SK-N-SH (cell line): ENCODE results near the gene PTPRC. TPM values are rescaled to one million over a fixed set of nuclear protein-coding genes. Genes with fewer than 3 reads are reported as not detected.

Experiments
- CTCF ChIA-PET: fragments of 300-600, 350-600 bp; formaldehyde crosslinking; extraction: SDS; loops from one replicate; lab custom pipeline; 2021; lab: Yijun Ruan, JAX
- POLR2A ChIA-PET: fragments of 350-600 bp; sonication (Branson Sonifier 250); formaldehyde crosslinking; extraction: SDS; loops from one replicate; lab custom pipeline; 2020; ENCODE audit warnings: antibody characterized with exemption, inconsistent platforms; lab: Yijun Ruan, JAX
- DNase-seq: peaks from one replicate; pipeline ENCODE4 v3.0.0; 2012
- H2AFZ ChIP-seq: fragments of 200-600 bp; sonication (generic); 2 replicates; pipeline ENCODE4 v1.8.1; 2016; ENCODE audit warnings: antibody characterized with exemption, mild to moderate bottlenecking, low read depth
- H3F3A ChIP-seq: fragments of 200-600 bp; sonication (generic); replicated peaks from 2 replicates; pipeline ENCODE3; 2016; ENCODE audit warnings: antibody characterized with exemption, mild to moderate bottlenecking; ENCODE audit not compliant: insufficient read depth
- H3K27ac ChIP-seq, 2 experiments: fragments of 200-500 bp in 1 of 2; fragments of 200-600 bp in 1 of 2; sonication (Bioruptor generic) in 1 of 2; sonication (generic), shearing (Covaris generic) in 1 of 2; 2 replicates each; pipeline versions ENCODE4 v1.5.1 to v1.6.1; 2014 to 2016; ENCODE audit warnings: low read depth in 2 of 2, inconsistent platforms in 1 of 2, low read length in 1 of 2, mild to moderate bottlenecking in 1 of 2, mixed read lengths in 1 of 2
- H3K27me3 ChIP-seq: fragments of 200-600 bp; sonication (generic), shearing (Covaris generic); 2 replicates; pipeline ENCODE4 v1.6.1; 2016; ENCODE audit warnings: mixed run types; ENCODE audit not compliant: insufficient read depth
- H3K36me3 ChIP-seq, 2 experiments: fragments of 200-500 bp in 1 of 2; fragments of 200-600 bp in 1 of 2; sonication (Bioruptor generic) in 1 of 2; sonication (generic) in 1 of 2; replicated peaks in 1 of 2; 2 replicates each; pipeline versions ENCODE3 to v1.5.1; 2014 to 2016; ENCODE audit warnings: low read length in 1 of 2, mild to moderate bottlenecking in 1 of 2; ENCODE audit not compliant: insufficient read depth in 2 of 2, control insufficient read depth in 1 of 2
- H3K4me1 ChIP-seq, 2 experiments: fragments of 200-500 bp in 1 of 2; fragments of 200-600 bp in 1 of 2; sonication (Bioruptor generic) in 1 of 2; sonication (generic), shearing (Covaris generic) in 1 of 2; 2 replicates each; pipeline versions ENCODE4 v1.5.1 to v1.6.1; 2014 to 2016; ENCODE audit warnings: low read depth in 1 of 2, low read length in 1 of 2, mixed run types in 1 of 2; ENCODE audit not compliant: insufficient read depth in 2 of 2, control insufficient read depth in 1 of 2
- H3K4me2 ChIP-seq: fragments of 200-600 bp; sonication (generic), shearing (Covaris generic); 2 replicates; pipeline ENCODE4 v1.6.1; 2017; ENCODE audit warnings: mixed run types
- H3K4me3 ChIP-seq, 2 experiments: fragments of 200-500 bp in 1 of 2; fragments of 200-600 bp in 1 of 2; sonication (Bioruptor generic) in 1 of 2; sonication (generic), shearing (Covaris generic) in 1 of 2; 2 replicates each; pipeline versions ENCODE4 v1.5.1 to v1.8.1; 2014 to 2016; ENCODE audit warnings: low read depth in 2 of 2, inconsistent platforms in 1 of 2, low read length in 1 of 2, mild to moderate bottlenecking in 1 of 2, mixed read lengths in 1 of 2, moderate library complexity in 1 of 2
- H3K79me2 ChIP-seq: fragments of 200-600 bp; sonication (generic); 2 replicates; pipeline ENCODE4 v1.8.1; 2017; ENCODE audit warnings: mild to moderate bottlenecking; ENCODE audit not compliant: insufficient read depth
- H3K9ac ChIP-seq: fragments of 200-600 bp; sonication (generic); 2 replicates; pipeline ENCODE4 v1.6.1; 2017; ENCODE audit warnings: mixed run types
- H3K9me2 ChIP-seq: fragments of 200-600 bp; sonication (generic); 2 replicates; pipeline ENCODE4 v1.6.1; 2017; ENCODE audit warnings: mixed run types
- H3K9me3 ChIP-seq: fragments of 200-600 bp; sonication (generic); 2 replicates; pipeline ENCODE4 v1.6.1; 2017; ENCODE audit warnings: mixed run types, mild to moderate bottlenecking, moderate library complexity
- H4K20me1 ChIP-seq: fragments of 200-600 bp; sonication (generic); 2 replicates; pipeline ENCODE4 v1.6.1; 2017; ENCODE audit warnings: mild to moderate bottlenecking, mixed run types; ENCODE audit not compliant: insufficient read depth
- CHD2 ChIP-seq: fragments of 150-350 bp; IDR thresholded peaks from 2 replicates; pipeline ENCODE4 v1.6.1; 2018; ENCODE audit warnings: low read length; ENCODE audit not compliant: partially characterized antibody
- CTCF ChIP-seq: fragments of 200-600 bp; sonication (generic); IDR thresholded peaks from 2 replicates; pipeline ENCODE4 v1.6.1; 2017; ENCODE audit warnings: antibody characterized with exemption, mild to moderate bottlenecking, moderate library complexity
- EP300 ChIP-seq, 2 experiments: IDR thresholded peaks; 2 replicates each; pipeline versions ENCODE4 v1.4.0 to v1.6.1; 2012; ENCODE audit warnings: borderline replicate concordance in 1 of 2, low read depth in 1 of 2, low read length in 1 of 2
- EZH2phosphoT487 ChIP-seq: fragments of 200-600 bp; sonication (generic); IDR thresholded peaks from 2 replicates; pipeline ENCODE4 v1.6.1; 2017; ENCODE audit warnings: low read depth, mixed run types, mild to moderate bottlenecking, antibody characterized with exemption, moderate library complexity, borderline replicate concordance
- FOSL2 ChIP-seq: IDR thresholded peaks from 2 replicates; pipeline ENCODE4 v1.4.0; 2012; ENCODE audit warnings: low read depth, mild to moderate bottlenecking, moderate library complexity, borderline replicate concordance
- FOXJ3 ChIP-seq: sonication (generic); formaldehyde crosslinking; IDR thresholded peaks from 2 replicates; pipeline ENCODE4 v1.5.1; 2020; ENCODE audit warnings: mild to moderate bottlenecking, missing genetic modification reagents
- GABPA ChIP-seq: IDR thresholded peaks from 2 replicates; pipeline ENCODE4 v1.4.0; 2012; ENCODE audit warnings: low read depth, mild to moderate bottlenecking
- JUND ChIP-seq: IDR thresholded peaks from 2 replicates; pipeline ENCODE4 v1.4.0; 2012
- MEF2A ChIP-seq: IDR thresholded peaks from 2 replicates; pipeline ENCODE4 v1.4.0; 2012; ENCODE audit warnings: low read depth, borderline replicate concordance
- MXI1 ChIP-seq: IDR thresholded peaks from 2 replicates; pipeline ENCODE4 v1.6.1; 2012; ENCODE audit warnings: mild to moderate bottlenecking, low read depth, low read length, improper control_type of control experiment
- NFIC ChIP-seq: IDR thresholded peaks from 2 replicates; pipeline ENCODE4 v1.4.0; 2012; ENCODE audit warnings: borderline replicate concordance
- NRF1 ChIP-seq: IDR thresholded peaks from 2 replicates; pipeline ENCODE4 v1.6.1; 2012; ENCODE audit warnings: low read depth, mild to moderate bottlenecking, low read length
- PBX3 ChIP-seq: IDR thresholded peaks from 2 replicates; pipeline ENCODE4; 2012
- RAD21 ChIP-seq: IDR thresholded peaks from 2 replicates; pipeline ENCODE4 v1.6.1; 2012; ENCODE audit warnings: mild to moderate bottlenecking, low read length
- REST ChIP-seq: IDR thresholded peaks from 2 replicates; pipeline ENCODE4 v1.6.1; 2012; ENCODE audit warnings: mild to moderate bottlenecking, low read depth, low read length, moderate library complexity
- RFX5 ChIP-seq: IDR thresholded peaks from 2 replicates; pipeline ENCODE4 v1.6.1; 2012; ENCODE audit warnings: mild to moderate bottlenecking, improper control_type of control experiment, low read length
- SMC3 ChIP-seq: IDR thresholded peaks from 2 replicates; pipeline ENCODE4 v1.6.1; 2012; ENCODE audit warnings: low read depth, low read length, improper control_type of control experiment
- USF1 ChIP-seq: IDR thresholded peaks from 2 replicates; pipeline ENCODE4 v1.4.0; 2012; ENCODE audit warnings: low read depth, borderline replicate concordance
- YY1 ChIP-seq: IDR thresholded peaks from 2 replicates; pipeline ENCODE4 v1.4.0; 2012; ENCODE audit warnings: low read depth, mild to moderate bottlenecking
- WGBS: methylation state at CpG from one replicate; pipeline ENCODE4 v1.1.6; 2017; ENCODE audit warnings: low lambda C conversion rate; 5-methylcytosine and 5-hydroxymethylcytosine counted together
- polyA plus RNA-seq, 3 experiments: library from polyadenylated mRNA; depleted of rRNA; stranded (reverse); fragments of >200 nt; gene quantifications; 2 replicates each; pipeline ENCODE4 v1.2.3, GENCODE V29; 2012

Gene PTPRC
- polyA plus RNA-seq, 1 of the 3 experiments (the other 2 are of a cell fraction): 0.03 TPM

- DNase-seq: no peak
- Histone ChIP-seq H2AFZ (0 out of 2 replicates have a peak overlapping the region, but pooled peaks have one; percentile 4), H3K27me3 (no peaks in the 10 kb centered on the region), H3K79me2 (no peaks in the 10 kb centered on the region), H3K4me3 (no peak overlapping the region), H3K27ac (no peak overlapping the region), H3F3A (no peaks in the 10 kb centered on the region), H3K4me2 (no peak overlapping the region), H3K9me2 (no peaks in the 10 kb centered on the region), H3K36me3 (no peaks in the 10 kb centered on the region), H3K9ac (no peak overlapping the region), H3K9me3 (no peaks in the 10 kb centered on the region; the same call in 1 of the 2 replicates), H4K20me1 (no peaks in the 10 kb centered on the region), H3K4me1 (no peaks in the 10 kb centered on the region; a peak in 1 of 4 replicates)
- ChIA-PET POLR2A (no interaction called here), CTCF (interaction anchor here (1.0 to 11.6 kb wide), 12 partner anchors 9 to 928 kb away, joined by 3 to 77 read pairs (median 6); no protein-coding TSS in a partner anchor)
- TF ChIP-seq SMC3 (peak; percentile 18; the same call in 1 of the 2 replicates), CTCF (peak; percentile 60), EZH2phosphoT487 (no peak), RAD21 (peak; percentile 60)
These were observed 117.6 kb downstream of the PTPRC start for GRCh38 chr1:198756470-198756869.

- Histone ChIP-seq H3K27ac (no peak overlapping the region), H3F3A (no peaks in the 10 kb centered on the region), H2AFZ (no peak overlapping the region), H3K9ac (no peak overlapping the region), H3K4me2 (no peak overlapping the region), H3K9me2 (no peaks in the 10 kb centered on the region), H3K9me3 (no peaks in the 10 kb centered on the region), H3K4me3 (no peak overlapping the region), H4K20me1 (no peaks in the 10 kb centered on the region), H3K4me1 (peaks cover 0 to 11% of the 10 kb centered on the region in 2 experiments; a peak in 1 of 4 replicates), H3K79me2 (no peaks in the 10 kb centered on the region), H3K27me3 (no peaks in the 10 kb centered on the region), H3K36me3 (no peaks in the 10 kb centered on the region)
- CTCF ChIA-PET: interaction anchor here (11.6 kb wide), 1 partner anchor 788 kb away, joined by 77 read pairs; no protein-coding TSS in a partner anchor
- DNase-seq: no peak
- POLR2A ChIA-PET: no interaction called here
- 75% methylated on average over 4 of the region's 4 CpGs for WGBS
- no peak for TF ChIP-seq PBX3
- no peak for TF ChIP-seq RFX5
- TF ChIP-seq REST: no peak
- TF ChIP-seq SMC3: no peak
- TF ChIP-seq FOSL2: no peak
- no peak for TF ChIP-seq USF1
- no peak for TF ChIP-seq EZH2phosphoT487
- no peak for TF ChIP-seq MEF2A
- no peak for TF ChIP-seq EP300 (IDR thresholded peaks at IDR 0.05; ENCODE audit: borderline replicate concordance in 1 of 2, low read depth in 1 of 2, low read length in 1 of 2)
- TF ChIP-seq FOXJ3 (CRISPR knock-in tag): no peak
- TF ChIP-seq GABPA: no peak
- TF ChIP-seq MXI1: no peak
- TF ChIP-seq JUND: no peak
- TF ChIP-seq CHD2: no peak
- TF ChIP-seq NFIC: no peak
- TF ChIP-seq NRF1: no peak
- TF ChIP-seq YY1: no peak
These were observed 123.2 kb downstream of the PTPRC start for GRCh38 chr1:198761859-198762616.
